HG03520 (cell line): ENCODE measurements around the gene SETD3.
"Not testable (repeated sequence)": the region's sequence is repeated elsewhere in the genome, so short reads cannot be mapped to it uniquely, and the experiment has no call there.

Experiments
- ATAC-seq: cut with Tn5 transposase; IDR thresholded peaks from one replicate; pipeline ENCODE4 v1.9.1; 2021; ENCODE audit warnings: mild to moderate bottlenecking, moderate library complexity; ENCODE audit not compliant: unreplicated experiment

The SETD3 gene

DNA sequence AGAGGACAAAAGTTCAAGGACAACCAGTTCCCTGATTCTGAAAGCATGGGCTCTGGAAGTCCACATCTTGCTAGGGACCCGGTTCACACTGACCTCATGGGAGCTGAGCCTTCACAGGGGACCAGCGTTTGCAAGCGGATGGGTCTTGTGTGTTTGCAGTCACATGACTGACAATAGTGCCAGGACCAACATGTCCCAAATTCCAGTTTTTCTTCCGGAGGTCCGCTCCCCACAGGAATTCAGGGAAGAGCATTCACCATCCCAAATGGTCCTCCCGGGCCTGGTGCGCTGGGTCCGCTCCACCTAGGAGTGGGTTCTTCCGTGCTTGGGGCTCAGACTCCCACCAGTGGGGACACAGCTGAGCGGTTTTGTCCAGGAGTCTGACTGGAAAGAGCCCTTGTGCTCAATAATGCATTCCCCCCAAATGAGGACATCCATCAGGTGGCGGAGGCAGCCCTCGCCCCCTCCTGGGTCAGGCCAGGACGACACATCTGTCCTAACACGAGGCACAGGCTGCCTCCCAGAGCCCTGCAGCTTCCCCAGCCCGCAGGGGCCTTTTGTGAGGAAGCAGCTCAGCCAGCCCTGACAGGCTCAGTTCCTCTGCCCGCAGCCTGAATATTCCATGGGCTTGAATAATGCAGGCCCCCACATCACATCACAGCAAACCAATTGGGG is 116.9 kb downstream of the SETD3 start:
- no peak for ATAC-seq

GRCh38 chr14:99363051-99363450 is 117.6 kb downstream of the SETD3 start:
- no peak for ATAC-seq

DNA sequence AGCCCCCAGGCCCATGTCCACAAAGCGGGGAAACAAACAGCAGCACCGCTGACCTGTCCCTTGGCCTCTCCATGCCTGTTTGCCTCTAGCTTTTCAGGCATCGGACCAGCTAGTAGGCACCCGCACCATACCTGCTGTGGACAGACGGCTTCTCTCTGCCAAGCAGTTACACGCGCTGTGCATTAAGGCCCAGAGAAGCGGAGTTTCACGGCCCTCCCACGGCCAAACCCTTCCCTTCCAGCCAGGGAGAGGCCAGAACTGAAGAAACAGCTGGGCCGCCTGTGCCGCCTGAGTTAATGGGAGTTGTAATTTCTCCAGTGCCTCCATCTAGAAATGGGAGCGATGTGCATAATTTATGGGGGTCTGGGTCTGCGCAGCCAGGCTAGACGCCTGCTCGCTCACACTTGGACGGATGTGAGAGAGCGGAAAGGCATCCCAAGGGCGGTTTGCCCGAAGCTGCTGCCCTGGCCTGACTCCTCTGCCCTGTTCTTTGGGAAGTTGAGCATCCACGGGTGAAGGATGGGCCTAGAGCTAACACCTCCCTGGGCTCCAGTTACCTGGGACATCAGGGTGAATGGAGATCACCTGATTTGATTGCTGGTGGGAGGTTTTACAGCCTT is 119.0 kb downstream of the SETD3 start:
- no peak for ATAC-seq

- no peak for ATAC-seq
Observed at GRCh38 chr14:99360774-99361595, 119.7 kb downstream of the SETD3 start.

GRCh38 chr14:99359906-99360305 is 120.8 kb downstream of the SETD3 start:
- ATAC-seq, result no peak

GRCh38 chr14:99357916-99358390 is 122.7 kb downstream of the SETD3 start:
- no peak for ATAC-seq

DNA sequence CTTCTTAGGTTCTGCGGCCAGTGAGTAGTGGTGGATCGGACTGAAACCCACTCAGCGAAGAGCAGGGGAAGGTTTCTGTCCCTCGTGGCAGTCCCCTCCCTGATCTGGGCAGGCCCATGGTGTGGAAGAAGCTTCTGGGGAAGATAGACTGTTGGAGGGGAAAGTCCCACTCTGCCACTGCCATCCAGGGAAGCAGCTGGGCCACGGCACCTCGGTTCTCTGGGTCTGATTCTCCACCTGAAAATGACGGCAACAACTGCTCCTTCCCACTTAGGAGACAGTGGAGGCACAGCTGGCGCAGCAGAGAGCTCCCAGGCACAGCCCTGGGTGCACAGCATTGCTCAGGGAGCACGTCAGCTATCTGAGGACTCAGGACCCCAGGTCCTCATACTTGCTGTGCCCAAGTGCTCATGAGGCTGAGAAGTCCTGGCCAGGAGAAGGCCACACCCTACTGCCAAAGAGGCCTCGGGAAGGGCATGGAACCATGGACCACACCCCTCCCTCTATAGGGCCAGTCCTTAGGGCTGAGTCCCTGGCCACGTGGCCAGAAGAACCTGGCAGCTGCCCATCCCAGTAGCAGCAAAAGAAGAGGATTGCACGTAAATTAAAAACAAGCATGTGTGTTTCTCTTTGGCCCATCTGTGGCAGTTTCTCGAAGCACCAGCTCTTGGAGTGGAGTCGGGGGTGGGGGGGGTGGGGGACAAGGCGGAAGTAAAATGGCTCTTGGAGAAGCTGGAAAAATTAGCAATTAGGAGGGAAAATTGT is 123.3 kb downstream of the SETD3 start:
- ATAC-seq, result no peak

GRCh38 chr14:99356031-99356608 is 124.5 kb downstream of the SETD3 start:
- ATAC-seq, result no peak

DNA sequence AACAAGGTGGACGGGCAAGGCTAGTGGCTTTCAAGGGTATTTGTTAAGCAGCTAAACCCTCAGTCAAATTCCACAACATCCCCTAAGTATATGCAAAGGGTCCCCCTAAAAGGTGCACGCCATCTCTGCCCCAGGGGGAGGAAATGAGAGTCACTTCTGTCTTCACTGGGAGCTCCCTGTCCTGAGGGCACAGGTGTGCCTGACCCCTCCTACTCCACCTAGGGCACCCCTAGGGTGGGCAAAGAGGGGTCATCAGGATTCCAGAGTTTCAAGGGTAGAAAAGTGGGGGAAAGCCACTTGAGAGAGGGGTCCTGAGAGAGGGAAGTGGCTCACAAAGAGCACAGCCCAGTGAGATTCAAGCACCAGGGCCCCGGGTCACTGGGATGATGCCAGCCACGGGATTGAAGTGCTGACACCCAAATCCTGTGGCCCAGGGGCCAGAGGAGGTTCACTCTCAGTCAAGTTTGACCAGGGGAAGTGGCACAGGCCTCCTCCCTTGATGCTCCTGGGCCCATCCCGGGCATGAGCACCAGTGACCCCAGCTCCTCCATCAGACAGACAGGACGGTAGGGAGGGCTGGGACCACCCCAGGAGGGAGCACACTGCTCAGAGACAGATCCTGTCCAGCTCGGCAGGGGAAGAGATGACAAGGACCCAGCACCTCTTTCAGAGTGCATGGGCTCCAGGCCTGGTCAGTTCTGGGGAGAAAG is 126.3 kb downstream of the SETD3 start:
- ATAC-seq, result no peak

DNA sequence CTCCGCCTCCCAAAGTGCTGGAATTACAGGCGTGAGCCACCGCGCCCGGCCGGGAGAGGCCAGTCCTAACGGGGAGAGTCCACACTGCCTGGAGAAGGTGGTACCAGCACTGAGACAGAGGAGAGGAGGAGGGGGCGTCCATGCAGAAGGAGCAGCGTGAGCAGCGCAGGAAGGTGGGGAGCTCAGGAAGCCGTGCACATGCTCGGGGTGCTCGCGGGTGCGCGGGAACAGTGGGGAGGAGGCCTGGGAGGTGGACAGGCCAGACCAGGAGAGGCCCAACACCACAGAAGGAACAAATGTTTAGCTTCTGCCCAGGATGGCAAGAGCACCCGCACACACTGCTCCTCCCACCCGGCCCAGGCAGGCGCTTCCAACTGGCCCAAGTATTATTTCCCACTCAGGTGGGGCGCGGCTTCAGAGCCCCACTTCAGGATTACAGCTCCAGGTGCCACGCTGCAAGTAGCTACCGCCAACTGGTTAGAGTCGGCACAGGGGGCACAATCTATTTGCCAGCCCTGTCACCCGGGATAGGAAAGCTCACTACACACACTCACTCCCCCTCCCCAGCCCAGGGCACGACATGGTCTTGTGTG is 127.9 kb downstream of the SETD3 start:
- no peak for ATAC-seq

DNA sequence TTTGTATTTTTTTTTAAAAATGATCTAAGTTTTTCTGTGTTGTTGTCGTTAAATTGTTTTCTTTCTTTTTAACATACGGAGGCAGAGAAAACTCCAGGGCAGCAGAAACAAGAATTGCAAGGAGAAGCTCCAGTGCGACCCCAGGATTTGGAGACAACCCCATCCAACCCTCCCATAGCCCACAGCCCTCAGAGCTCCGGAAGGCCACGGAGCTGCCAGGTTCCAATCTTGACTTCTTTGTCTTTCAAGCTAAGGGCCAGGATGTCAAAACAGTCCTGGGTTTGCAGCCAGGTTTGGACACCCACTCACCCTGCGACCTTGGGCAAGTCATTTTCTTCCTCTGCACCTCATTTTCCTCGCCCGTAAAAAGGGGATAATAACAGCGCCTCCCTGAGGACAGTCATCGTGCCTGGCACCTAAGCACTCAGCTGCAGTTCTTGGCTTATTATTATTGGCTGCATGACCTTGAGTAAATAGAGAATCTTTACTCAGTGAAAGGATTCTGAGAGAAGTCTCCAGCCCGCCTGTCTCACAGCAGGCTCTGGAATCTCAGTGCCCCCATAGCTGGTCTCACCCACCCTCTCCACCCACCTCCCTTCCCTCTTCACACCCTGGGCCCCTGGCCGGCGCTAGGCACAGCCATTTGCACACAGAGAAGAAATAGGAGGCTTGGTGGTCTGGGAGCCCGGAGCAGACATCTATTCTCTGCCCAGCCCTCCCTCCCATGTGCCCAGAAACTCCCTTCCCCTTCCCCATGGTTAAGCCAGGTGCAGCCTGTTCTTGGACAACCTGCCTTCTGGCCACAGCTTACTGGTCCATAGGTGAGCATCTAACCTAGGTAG is 129.3 kb downstream of the SETD3 start:
- ATAC-seq, result no peak

- no peak for ATAC-seq
Observed at GRCh38 chr14:99350751-99351150, 129.9 kb downstream of the SETD3 start.

DNA sequence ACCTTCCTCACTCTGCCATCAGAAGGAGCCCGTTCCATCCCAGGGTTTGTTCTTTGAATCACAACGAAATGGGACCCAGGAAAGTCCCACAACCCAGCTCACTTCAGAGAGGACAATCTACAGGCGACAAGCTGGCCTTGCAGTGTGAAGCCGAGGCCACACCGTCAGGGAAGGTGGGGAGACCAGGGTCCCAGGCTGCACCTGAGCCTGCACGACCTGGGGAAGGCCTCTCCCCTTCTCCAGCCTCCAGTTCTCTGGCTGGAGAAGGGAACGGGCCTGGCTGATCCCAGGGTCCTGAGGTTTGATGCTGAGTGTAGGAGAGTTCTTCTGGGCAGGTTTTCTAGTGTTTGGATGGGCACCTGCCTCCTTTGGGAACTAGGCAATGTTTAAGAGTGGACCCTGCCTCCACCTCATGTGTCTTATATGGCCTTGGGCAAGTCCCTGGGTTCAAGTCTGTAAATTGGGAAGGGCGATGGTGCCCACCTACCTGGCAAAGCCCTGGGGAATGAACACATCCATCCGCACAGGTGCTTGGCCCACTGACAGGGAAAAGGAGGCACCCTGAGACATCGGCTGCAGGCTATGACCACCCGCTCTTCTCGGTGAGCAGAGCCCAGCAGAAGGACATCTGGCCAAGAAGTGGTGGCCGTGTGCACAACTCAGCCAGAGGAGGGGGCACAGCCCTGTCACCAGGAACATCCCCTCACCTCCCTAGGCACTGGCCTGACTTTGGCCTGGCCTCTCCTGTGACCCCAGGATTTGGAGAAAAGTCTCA is 130.8 kb downstream of the SETD3 start:
- ATAC-seq, result no peak

- no peak for ATAC-seq
Observed at GRCh38 chr14:99348816-99349614, 131.6 kb downstream of the SETD3 start.

DNA sequence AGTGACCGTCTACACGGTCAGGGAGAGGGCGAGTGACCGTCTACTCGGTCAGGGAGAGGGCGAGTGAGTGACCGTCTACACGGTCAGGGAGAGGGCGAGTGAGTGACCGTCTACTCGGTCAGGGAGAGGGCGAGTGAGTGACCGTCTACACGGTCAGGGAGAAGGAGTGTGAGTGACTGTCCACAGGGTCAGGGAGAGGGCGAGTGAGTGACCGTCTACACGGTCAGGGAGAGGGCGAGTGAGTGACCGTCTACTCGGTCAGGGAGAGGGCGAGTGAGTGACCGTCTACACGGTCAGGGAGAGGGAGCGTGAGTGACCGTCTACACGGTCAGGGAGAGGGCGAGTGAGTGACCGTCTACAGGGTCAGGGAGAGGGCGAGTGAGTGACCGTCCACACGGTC is 132.4 kb downstream of the SETD3 start:
- not testable (repeated sequence) for ATAC-seq
